HEK293T (cell line): ENCODE measurements around the gene ACSL5.

Experiments used
- BHLHE40 ChIP-seq: fragments of 450-650 bp; IDR thresholded peaks from 2 replicates; pipeline ENCODE4 v1.6.1; 2016; ENCODE audit warnings: mild to moderate bottlenecking, moderate library complexity, borderline replicate concordance
- ELF4 ChIP-seq: fragments of 450-650 bp; IDR thresholded peaks from 2 replicates; pipeline ENCODE4 v1.6.1; 2017; ENCODE audit warnings: antibody characterized with exemption
- SUZ12 ChIP-seq: fragments of 450-650 bp; IDR thresholded peaks from 2 replicates; pipeline ENCODE4 v1.6.1; 2016; ENCODE audit warnings: mild to moderate bottlenecking
- TARDBP ChIP-seq: fragments of 450-650 bp; IDR thresholded peaks from 2 replicates; pipeline ENCODE4 v1.6.1; 2016

DNA sequence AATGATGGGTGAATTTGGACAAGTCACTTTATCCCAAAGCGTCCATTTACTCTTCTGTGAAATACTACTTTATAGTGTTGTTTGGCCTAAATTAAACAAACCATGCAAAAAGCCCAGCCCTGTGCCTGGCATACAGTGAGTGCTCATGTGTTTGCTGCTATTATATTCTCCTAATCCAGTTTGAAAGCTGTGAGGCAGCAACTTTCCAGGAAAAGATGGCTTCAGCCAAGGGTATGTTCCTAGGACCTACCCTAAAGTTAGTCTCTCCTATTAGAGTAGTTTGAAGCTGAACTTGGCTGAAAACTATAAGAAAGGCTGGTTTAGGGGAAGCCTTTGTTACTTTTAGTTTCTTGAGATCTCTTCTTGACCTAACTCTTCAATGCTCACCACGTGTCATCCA, 19.9 kb downstream of the ACSL5 start:
- TF ChIP-seq TARDBP (no peak), BHLHE40 (no peak), ELF4 (no peak), SUZ12 (no peak)
